HepG2 (cell line): Measurements from ENCODE around the gene CDKN1A. TPM values are rescaled to one million over a fixed set of nuclear protein-coding genes. Genes with fewer than 3 reads are reported as not detected.

Source experiments
- BCL6 ChIP-seq: IDR thresholded peaks from 2 replicates; pipeline ENCODE4 v1.6.1; 2016; ENCODE audit warnings: missing genetic modification reagents, missing compliant biosample characterization
- CEBPB ChIP-seq: IDR thresholded peaks from 2 replicates; pipeline ENCODE4 v1.6.1; 2011; ENCODE audit warnings: low read depth, low read length, improper control_type of control experiment, borderline replicate concordance
- GATAD1 ChIP-seq: IDR thresholded peaks from 2 replicates; pipeline ENCODE4 v1.6.1; 2016; ENCODE audit warnings: missing genetic modification reagents, missing compliant biosample characterization
- GZF1 ChIP-seq: sonication (generic); formaldehyde crosslinking; IDR thresholded peaks from 2 replicates; pipeline ENCODE4 v1.5.1; 2020; ENCODE audit warnings: mild to moderate bottlenecking, missing genetic modification reagents
- HNRNPLL ChIP-seq: fragments of 200-400 bp; formaldehyde crosslinking; IDR thresholded peaks from 2 replicates; pipeline ENCODE4 v1.6.1; 2017; ENCODE audit warnings: mild to moderate bottlenecking, low read depth, low read length; ENCODE audit not compliant: poor library complexity, severe bottlenecking
- HOXA7 ChIP-seq: sonication (generic); formaldehyde crosslinking; IDR thresholded peaks from 2 replicates; pipeline ENCODE4 v1.8.1; 2022; ENCODE audit warnings: mild to moderate bottlenecking, missing genetic modification reagents, moderate library complexity
- KDM2A ChIP-seq: sonication (generic); formaldehyde crosslinking; IDR thresholded peaks from 2 replicates; pipeline ENCODE4 v1.4.0; 2020; ENCODE audit warnings: low read depth, missing genetic modification reagents, borderline replicate concordance
- MED8 ChIP-seq: sonication (generic); formaldehyde crosslinking; IDR thresholded peaks from 2 replicates; pipeline ENCODE4 v1.8.1; 2023; ENCODE audit warnings: mild to moderate bottlenecking, missing genetic modification reagents; ENCODE audit not compliant: insufficient replicate concordance
- MTF2 ChIP-seq: sonication (generic); formaldehyde crosslinking; IDR thresholded peaks from 2 replicates; pipeline ENCODE4 v1.5.0; 2020; ENCODE audit warnings: missing genetic modification reagents, borderline replicate concordance
- PREB ChIP-seq: sonication (generic); formaldehyde crosslinking; IDR thresholded peaks from 2 replicates; pipeline ENCODE4 v1.4.0; 2020; ENCODE audit warnings: missing genetic modification reagents
- RAD21 ChIP-seq: fragments of 450-650 bp; formaldehyde crosslinking; IDR thresholded peaks from 2 replicates; pipeline ENCODE4 v1.5.0; 2020; ENCODE audit warnings: mild to moderate bottlenecking
- RXRA ChIP-seq: sonication (generic); formaldehyde crosslinking; IDR thresholded peaks from 2 replicates; pipeline ENCODE4 v1.5.1; 2020; ENCODE audit warnings: missing genetic modification reagents
- SSRP1 ChIP-seq: IDR thresholded peaks from 2 replicates; pipeline ENCODE4 v1.6.1; 2016; ENCODE audit warnings: control low read depth
- XBP1 ChIP-seq: sonication (generic); formaldehyde crosslinking; IDR thresholded peaks from 2 replicates; pipeline ENCODE4 v1.5.0; 2020; ENCODE audit warnings: missing genetic modification reagents
- ZFP37 ChIP-seq: sonication (generic); formaldehyde crosslinking; IDR thresholded peaks from 2 replicates; pipeline ENCODE4 v1.4.0; 2020; ENCODE audit warnings: missing genetic modification reagents, borderline replicate concordance
- ZMYM3 ChIP-seq: sonication (generic); formaldehyde crosslinking; IDR thresholded peaks from 2 replicates; pipeline ENCODE4 v1.5.1; 2020; ENCODE audit warnings: mild to moderate bottlenecking, missing genetic modification reagents
- ZNF550 ChIP-seq: sonication (generic); formaldehyde crosslinking; IDR thresholded peaks from 2 replicates; pipeline ENCODE4 v1.4.0; 2020; ENCODE audit warnings: mild to moderate bottlenecking, missing genetic modification reagents, borderline replicate concordance
- ZNF629 ChIP-seq: sonication (generic); formaldehyde crosslinking; conservative IDR thresholded peaks from 2 replicates; pipeline ENCODE4 v1.5.0; 2020; ENCODE audit warnings: missing genetic modification reagents
- ZNF646 ChIP-seq: sonication (generic); formaldehyde crosslinking; IDR thresholded peaks from 2 replicates; pipeline ENCODE4 v1.9.0; 2021; ENCODE audit warnings: mild to moderate bottlenecking, missing genetic modification reagents
- ZNF652 ChIP-seq: IDR thresholded peaks from 2 replicates; pipeline ENCODE4 v1.6.1; 2016; ENCODE audit warnings: low read depth, borderline replicate concordance
- ZNF841 ChIP-seq: sonication (generic); formaldehyde crosslinking; IDR thresholded peaks from 2 replicates; pipeline ENCODE4 v1.8.1; 2023; ENCODE audit warnings: missing genetic modification reagents, borderline replicate concordance
- ZSCAN22 ChIP-seq: sonication (generic); formaldehyde crosslinking; IDR thresholded peaks from 2 replicates; pipeline ENCODE4 v1.4.0; 2020; ENCODE audit warnings: mild to moderate bottlenecking, missing genetic modification reagents
- ZSCAN30 ChIP-seq: sonication (generic); formaldehyde crosslinking; IDR thresholded peaks from 2 replicates; pipeline ENCODE4 v1.5.0; 2020; ENCODE audit warnings: mild to moderate bottlenecking, missing genetic modification reagents
- polyA plus RNA-seq, 8 experiments: library from polyadenylated mRNA; depleted of rRNA in 3 of 8; stranded (reverse) in 7 of 8; unstranded in 1 of 8; fragments of >200 nt; fragmentation: Illumina TruSeq in 4 of 8; extraction: Trizol in 4 of 8; gene quantifications; 2 replicates each; pipeline versions ENCODE4 v1.2.1 to v1.2.3, GENCODE V29; 2011 to 2016; ENCODE audit warnings: low read depth in 4 of 8, missing spikeins in 1 of 8, mixed read lengths in 1 of 8; ENCODE audit not compliant: insufficient read depth in 1 of 8
- total RNA-seq, 5 experiments: library from RNA; depleted of rRNA; stranded (reverse); fragments of >200 nt; fragmentation: Illumina TruSeq; extraction: Trizol; gene quantifications; 2 replicates each; pipeline ENCODE4 v1.2.3, GENCODE V29; 2016; ENCODE audit warnings: low read depth in 1 of 5
- TF ChIP-seq, protein P1 (sequence below): sonication (generic); formaldehyde crosslinking; IDR thresholded peaks from 2 replicates; pipeline ENCODE4 v1.8.1; 2023; ENCODE audit warnings: mild to moderate bottlenecking, missing genetic modification reagents, borderline replicate concordance

Gene CDKN1A
- total and polyA plus RNA-seq, 2 of the 13 experiments (the other 11 are each of a cell fraction or from before 2014, with no cell fraction given) = 60.7 to 92.1 TPM

DNA sequence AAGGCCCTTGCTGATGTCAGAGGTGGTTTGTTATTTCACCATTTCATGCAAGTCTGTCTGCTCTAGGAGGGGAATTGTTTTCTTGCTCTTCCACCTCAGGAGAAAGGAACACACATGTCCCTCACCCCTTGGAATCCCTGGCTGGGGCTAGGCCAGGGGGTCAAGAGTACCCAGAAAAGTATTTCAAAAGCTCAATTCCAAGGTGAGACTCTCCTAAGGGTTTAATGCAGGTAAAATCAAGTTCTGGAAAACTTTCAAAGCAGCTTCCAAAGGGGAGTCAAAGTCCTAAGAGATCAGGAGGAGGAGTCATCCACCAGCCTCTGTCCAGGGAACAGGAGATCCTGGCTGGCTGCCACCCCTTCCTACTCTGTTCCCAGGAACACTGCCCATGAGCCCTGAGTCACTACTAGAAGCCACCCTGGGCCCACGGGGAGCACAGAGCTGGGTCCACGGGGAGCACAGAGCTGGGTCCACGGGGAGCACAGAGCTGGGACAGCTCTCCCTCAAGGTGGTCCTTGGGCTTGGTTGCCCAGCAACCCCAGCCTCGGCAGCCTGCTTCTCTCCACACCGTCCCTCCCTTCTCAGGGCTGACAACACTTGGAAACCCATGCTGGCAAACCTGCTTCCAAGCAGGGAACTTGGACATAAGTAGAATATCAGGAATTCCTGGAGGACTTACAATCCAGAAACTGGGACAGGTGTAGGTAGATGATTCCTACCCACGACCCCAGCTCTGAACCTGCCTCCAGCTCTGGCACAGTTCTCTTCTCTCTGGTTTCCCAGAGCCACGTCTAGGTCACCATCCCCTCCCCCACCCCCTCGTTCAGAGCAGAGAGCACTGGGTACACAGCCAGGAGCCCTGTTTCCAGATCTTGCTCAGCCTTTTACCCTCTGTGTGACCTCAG is 35.3 kb upstream of the CDKN1A start (continued):
- TF ChIP-seq PREB (CRISPR knock-in tag) (no peak), ZSCAN22 (CRISPR knock-in tag) (no peak), BCL6 (peak; percentile 84), GZF1 (CRISPR knock-in tag) (no peak), HNRNPLL (no peak), MTF2 (CRISPR knock-in tag) (no peak), ZNF646 (peak; percentile 32; the same call in 1 of the 2 replicates), MED8 (no peak), ZNF550 (CRISPR knock-in tag) (0 out of 2 replicates have a peak, but pooled peaks have one; percentile 54), HOXA7 (CRISPR knock-in tag) (no peak), XBP1 (CRISPR knock-in tag) (no peak), ZNF652 (no peak), ZSCAN30 (CRISPR knock-in tag) (no peak), SSRP1 (CRISPR knock-in tag) (0 out of 2 replicates have a peak, but pooled peaks have one; percentile 40), KDM2A (CRISPR knock-in tag) (no peak), ZNF629 (CRISPR knock-in tag) (no peak), ZNF841 (CRISPR knock-in tag) (no peak), GATAD1 (peak; percentile 26; the same call in 1 of the 2 replicates), RAD21 (CRISPR knock-in tag) (no peak), ZFP37 (no peak), RXRA (peak; percentile 62; the same call in 1 of the 2 replicates), CEBPB (no peak), ZMYM3 (CRISPR knock-in tag) (no peak)
- TF ChIP-seq, protein P1, sequence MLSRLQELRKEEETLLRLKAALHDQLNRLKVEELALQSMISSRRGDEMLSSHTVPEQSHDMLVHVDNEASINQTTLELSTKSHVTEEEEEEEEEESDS (CRISPR knock-in tag) = no peak
